ENCODE data around the gene GALNT6.

DNA sequence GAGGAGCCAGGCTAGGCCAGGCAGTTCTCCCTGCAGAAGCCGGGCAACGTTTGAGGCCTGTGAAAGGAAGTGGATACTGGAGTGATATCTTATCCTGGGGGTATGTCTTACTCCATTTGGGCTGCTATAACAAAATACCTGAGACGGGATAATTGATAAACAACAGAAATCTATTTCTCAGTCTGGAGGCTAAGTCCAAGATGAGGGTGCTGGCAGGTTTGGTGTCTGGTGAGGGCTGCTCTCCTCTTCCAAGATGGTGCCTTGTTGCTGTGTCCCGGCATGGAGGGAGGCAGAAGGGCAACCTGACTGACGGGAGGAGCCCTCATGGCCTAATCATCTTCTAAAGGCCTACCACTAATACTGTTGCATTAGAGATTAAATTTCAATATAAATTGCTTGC, 15.7 kb upstream of the GALNT6 start:
- TF ChIP-seq, protein P1, sequence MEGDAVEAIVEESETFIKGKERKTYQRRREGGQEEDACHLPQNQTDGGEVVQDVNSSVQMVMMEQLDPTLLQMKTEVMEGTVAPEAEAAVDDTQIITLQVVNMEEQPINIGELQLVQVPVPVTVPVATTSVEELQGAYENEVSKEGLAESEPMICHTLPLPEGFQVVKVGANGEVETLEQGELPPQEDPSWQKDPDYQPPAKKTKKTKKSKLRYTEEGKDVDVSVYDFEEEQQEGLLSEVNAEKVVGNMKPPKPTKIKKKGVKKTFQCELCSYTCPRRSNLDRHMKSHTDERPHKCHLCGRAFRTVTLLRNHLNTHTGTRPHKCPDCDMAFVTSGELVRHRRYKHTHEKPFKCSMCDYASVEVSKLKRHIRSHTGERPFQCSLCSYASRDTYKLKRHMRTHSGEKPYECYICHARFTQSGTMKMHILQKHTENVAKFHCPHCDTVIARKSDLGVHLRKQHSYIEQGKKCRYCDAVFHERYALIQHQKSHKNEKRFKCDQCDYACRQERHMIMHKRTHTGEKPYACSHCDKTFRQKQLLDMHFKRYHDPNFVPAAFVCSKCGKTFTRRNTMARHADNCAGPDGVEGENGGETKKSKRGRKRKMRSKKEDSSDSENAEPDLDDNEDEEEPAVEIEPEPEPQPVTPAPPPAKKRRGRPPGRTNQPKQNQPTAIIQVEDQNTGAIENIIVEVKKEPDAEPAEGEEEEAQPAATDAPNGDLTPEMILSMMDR (IDR thresholded peaks at IDR 0.05): no peak
- TF ChIP-seq EP300 (IDR thresholded peaks at IDR 0.05): no peak
- no peak for TF ChIP-seq POLR2A (IDR thresholded peaks at IDR 0.05)
